GM12872 (cell line): ENCODE data around the gene EPHB1.

Experiments
- TF ChIP-seq, protein P1 (sequence below): IDR thresholded peaks from 3 replicates; pipeline ENCODE4 v1.5.1; 2011; ENCODE audit warnings: low read depth, mild to moderate bottlenecking, low read length, moderate library complexity; ENCODE audit not compliant: insufficient read depth

The EPHB1 gene

DNA sequence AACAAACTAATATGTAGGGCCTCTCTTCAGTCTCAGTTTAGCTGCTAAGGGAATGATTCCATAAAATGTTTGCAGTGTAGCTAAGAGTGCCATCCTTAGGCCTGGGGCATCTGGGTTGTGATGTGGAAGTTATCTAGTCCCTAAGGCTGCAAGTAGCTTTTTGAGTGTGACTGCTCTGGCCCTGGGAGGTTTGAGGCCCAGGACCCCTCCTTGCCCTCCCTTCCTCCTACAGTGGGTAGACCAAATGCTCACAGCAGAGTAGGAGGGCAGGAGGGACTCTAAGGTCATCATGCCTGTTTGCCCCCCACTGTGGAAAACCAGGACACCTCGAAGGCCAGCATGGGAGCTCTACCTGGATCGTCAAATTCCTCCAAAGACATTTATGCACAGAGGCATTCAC lies 115.0 kb downstream of the EPHB1 start:
- TF ChIP-seq, protein P1, sequence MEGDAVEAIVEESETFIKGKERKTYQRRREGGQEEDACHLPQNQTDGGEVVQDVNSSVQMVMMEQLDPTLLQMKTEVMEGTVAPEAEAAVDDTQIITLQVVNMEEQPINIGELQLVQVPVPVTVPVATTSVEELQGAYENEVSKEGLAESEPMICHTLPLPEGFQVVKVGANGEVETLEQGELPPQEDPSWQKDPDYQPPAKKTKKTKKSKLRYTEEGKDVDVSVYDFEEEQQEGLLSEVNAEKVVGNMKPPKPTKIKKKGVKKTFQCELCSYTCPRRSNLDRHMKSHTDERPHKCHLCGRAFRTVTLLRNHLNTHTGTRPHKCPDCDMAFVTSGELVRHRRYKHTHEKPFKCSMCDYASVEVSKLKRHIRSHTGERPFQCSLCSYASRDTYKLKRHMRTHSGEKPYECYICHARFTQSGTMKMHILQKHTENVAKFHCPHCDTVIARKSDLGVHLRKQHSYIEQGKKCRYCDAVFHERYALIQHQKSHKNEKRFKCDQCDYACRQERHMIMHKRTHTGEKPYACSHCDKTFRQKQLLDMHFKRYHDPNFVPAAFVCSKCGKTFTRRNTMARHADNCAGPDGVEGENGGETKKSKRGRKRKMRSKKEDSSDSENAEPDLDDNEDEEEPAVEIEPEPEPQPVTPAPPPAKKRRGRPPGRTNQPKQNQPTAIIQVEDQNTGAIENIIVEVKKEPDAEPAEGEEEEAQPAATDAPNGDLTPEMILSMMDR, result no peak

- TF ChIP-seq, protein P1, result no peak
Measured at GRCh38 chr3:134911586-134912548, 116.8 kb downstream of the EPHB1 start.

- TF ChIP-seq, protein P1, result no peak
Measured at GRCh38 chr3:134916276-134916961, 121.4 kb downstream of the EPHB1 start.

- TF ChIP-seq, protein P1, result no peak
Measured at GRCh38 chr3:134917631-134918030, 122.6 kb downstream of the EPHB1 start.

GRCh38 chr3:134918441-134918840 lies 123.4 kb downstream of the EPHB1 start:
- TF ChIP-seq, protein P1, result no peak

GRCh38 chr3:134922101-134922500 lies 127.0 kb downstream of the EPHB1 start:
- TF ChIP-seq, protein P1, result no peak

DNA sequence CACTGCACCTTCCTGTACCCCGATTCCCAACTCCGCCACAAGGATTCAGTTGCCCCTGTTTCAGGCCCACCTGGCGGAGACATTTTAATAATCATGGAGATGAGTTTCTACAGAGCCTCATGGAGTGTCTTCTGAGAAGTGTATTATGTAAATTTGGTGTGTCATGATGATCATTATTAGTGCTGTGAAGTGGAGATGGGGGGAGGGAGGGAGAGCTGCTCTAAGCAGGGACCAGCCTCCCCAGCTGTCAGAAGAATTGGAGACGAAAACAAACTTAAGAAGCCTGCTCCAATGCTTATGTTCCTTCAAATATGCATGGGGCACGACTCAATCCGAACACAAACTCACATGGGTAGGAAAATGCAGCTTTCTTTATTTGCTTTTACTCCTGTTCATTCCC lies 127.8 kb downstream of the EPHB1 start:
- TF ChIP-seq, protein P1, result no peak
